HFF-Myc (cell line): ENCODE results near the gene LIPG.

Experiments
- DNase-seq: peaks from one replicate; pipeline ENCODE4 v3.0.0-alpha.2; 2011; ENCODE audit warnings: low read depth; ENCODE audit errors: extremely low read depth
- H3K4me3 ChIP-seq: replicated peaks from 2 replicates; pipeline ENCODE4 v1.5.1; 2011; ENCODE audit warnings: low read depth, mild to moderate bottlenecking, control low read depth, low read length
- CTCF ChIP-seq: IDR thresholded peaks from 2 replicates; pipeline ENCODE4 v1.5.1; 2012; ENCODE audit warnings: mild to moderate bottlenecking, low read depth, low read length, control low read depth; ENCODE audit errors: missing control alignments

LIPG gene

DNA sequence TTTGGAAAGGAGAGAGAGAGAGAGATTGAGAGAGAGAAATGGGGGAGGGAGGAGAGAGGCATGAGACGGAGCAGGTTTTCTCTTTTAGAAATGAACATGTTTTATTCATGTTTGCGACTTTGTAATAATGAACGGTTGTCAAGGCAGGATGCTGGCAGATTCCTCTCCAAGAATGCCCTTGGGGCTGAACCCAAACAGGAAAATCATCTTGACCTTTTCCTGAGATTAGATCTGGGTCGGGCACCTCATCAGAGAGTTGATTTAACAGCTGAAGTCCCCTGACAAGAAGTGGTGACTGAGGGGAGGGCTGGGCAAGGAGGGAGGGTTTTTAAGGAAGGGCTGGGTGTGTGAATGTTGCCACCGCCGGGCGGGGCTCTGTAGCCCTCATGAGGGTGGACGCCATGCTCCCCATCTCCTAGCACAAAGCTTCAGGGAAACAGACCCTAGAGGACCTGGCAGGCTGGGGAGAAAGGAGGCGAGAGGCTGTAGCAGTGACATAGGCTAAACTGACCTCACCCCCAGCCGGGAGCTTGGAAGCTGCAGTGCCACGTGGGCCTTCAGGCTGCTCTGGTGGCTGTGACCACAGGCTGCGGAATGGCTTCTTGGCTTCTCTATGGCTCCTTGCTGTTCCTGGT, 60.0 kb downstream of the LIPG start:
- no peak for TF ChIP-seq CTCF
- H3K4me3 ChIP-seq, result no peak overlapping the region
- no peak for DNase-seq

GRCh38 chr18:49623571-49623970, 61.7 kb downstream of the LIPG start:
- DNase-seq, result no peak
- TF ChIP-seq CTCF, result no peak

GRCh38 chr18:49625021-49625691, 63.3 kb downstream of the LIPG start:
- DNase-seq, result no peak
- no peak overlapping the region for H3K4me3 ChIP-seq
- no peak for TF ChIP-seq CTCF

More at GRCh38 chr18:49623571-49623970, 61.7 kb downstream of the LIPG start:
- H3K4me3 ChIP-seq, result no peak overlapping the region

- no peak overlapping the region for H3K4me3 ChIP-seq
- no peak for DNase-seq
- no peak for TF ChIP-seq CTCF
Observed at GRCh38 chr18:49626842-49627467, 65.1 kb downstream of the LIPG start.

DNA sequence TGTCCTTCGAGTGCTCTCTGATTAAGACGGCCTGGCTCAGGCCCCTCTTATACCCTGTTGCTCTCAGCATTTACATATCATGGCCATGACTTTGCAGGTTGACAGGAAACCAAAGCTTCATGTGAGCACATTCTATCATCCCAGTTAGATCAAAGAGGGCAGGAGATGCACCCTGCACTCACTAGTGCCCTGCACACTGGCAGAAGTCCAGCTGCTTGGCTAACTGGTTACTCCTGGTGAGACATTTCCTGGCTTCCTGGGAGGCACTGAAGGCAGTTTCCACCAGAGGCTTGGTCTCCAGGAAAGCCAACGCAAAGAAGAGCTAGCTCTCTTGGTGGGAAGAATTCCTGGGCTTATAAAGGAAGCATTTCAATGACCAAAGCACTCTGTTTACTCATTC, 66.3 kb downstream of the LIPG start:
- DNase-seq, result no peak
- TF ChIP-seq CTCF, result no peak
- no peak overlapping the region for H3K4me3 ChIP-seq

- DNase-seq, result no peak
- no peak for TF ChIP-seq CTCF
- no peak overlapping the region for H3K4me3 ChIP-seq
Observed at GRCh38 chr18:49628881-49629795, 67.3 kb downstream of the LIPG start.
